ENCODE results near the gene MLX.

Gene MLX

DNA sequence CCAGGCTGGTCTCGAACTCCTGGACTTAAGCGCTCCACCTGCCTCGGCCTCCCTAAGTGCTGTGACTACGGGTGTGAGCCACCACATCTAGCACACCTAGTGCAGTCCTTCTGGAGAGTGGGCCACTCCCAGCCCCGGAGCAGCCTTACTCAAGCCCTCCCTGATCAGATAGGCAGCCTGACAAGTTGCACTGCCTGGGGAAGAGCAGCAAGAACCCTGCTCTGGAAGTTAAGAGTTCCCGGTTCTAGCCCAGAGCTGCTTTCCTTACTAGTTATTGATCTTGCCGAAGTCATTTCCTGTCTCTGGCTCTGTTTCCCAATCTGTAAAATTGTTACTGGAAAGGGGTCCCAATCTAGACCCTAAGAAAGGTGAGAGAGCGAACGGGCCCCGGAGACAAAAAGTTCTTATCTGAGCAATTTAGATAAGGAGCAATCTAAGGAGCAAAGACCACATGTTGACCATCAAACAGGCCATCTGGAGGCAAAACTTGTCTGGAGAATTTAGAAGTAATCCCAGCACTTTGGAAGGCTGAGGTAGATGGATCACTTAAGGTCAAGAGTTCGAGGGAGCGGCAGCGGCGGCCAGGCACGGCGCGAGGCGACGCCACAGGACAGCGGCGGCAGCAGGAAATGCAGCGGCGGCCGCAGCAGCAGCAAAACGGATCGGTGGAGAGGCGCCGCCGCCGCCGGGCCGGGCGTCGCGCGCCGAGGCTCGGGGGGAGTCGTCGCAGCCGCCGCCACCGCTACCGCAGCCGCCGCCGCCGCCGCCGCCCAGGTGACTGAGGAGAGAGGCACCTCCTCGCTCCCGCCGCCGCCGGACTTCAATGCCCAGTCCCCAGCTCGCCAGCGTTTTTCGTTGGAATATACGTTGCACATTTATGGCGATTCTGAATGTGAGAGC lies 35.2 kb upstream of the MLX start:
- H3K9ac ChIP-seq (ENCODE audit: low read length), result peak overlapping the region; percentile 58
- no peaks in the 10 kb centered on the region for H3K9me3 ChIP-seq (ENCODE audit: insufficient read depth, low read length)

DNA sequence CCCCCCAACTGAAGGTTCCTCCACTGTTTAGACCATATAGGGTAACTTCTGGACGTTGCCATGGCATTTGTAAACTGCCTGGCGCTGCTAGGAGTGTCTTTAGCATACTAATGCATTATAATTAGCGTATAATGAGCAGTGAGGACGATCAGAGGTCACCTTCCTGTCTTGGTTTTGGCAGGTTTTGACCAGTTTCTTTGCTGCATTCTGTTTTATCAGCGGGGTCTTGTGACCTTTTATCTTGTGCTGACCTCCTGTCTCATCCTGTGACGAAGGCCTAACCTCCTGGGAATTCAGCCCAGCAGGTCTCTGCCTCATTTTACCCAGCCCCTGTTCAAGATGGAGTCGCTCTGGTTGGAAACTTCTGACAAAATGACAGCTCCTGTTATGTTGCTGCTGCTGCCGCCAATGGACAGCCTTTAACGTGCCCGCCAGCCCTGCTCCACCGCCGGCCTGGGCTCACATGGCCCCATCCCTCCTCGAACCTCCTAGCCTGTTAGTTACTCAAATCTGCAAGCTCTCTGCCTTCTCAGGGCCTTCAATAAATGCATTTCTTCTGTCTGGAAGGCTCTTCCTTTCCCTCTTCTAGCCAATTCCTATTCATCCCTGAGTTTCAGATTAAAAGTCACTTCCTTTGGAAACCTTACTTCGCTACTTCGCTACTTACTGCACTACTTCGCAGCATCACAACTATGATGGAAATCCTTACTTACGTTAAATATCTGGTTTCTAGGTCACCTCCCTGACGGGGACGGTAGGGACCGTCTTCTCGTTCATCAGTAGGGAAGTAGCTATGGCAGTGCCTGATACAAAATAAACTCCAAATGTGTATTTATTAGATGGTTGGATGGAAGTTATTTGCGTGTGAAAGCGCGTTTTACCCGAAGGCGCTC lies 31.5 kb upstream of the MLX start:
- H3K27me3 ChIP-seq (ENCODE audit: low read length), result no peaks in the 10 kb centered on the region
- H4K20me1 ChIP-seq (ENCODE audit: low read depth, low read length), result no peaks in the 10 kb centered on the region
- no peaks in the 10 kb centered on the region for H3K9me2 ChIP-seq (replicated peaks; ENCODE audit: insufficient read depth, low read length)
- TF ChIP-seq, protein P1, sequence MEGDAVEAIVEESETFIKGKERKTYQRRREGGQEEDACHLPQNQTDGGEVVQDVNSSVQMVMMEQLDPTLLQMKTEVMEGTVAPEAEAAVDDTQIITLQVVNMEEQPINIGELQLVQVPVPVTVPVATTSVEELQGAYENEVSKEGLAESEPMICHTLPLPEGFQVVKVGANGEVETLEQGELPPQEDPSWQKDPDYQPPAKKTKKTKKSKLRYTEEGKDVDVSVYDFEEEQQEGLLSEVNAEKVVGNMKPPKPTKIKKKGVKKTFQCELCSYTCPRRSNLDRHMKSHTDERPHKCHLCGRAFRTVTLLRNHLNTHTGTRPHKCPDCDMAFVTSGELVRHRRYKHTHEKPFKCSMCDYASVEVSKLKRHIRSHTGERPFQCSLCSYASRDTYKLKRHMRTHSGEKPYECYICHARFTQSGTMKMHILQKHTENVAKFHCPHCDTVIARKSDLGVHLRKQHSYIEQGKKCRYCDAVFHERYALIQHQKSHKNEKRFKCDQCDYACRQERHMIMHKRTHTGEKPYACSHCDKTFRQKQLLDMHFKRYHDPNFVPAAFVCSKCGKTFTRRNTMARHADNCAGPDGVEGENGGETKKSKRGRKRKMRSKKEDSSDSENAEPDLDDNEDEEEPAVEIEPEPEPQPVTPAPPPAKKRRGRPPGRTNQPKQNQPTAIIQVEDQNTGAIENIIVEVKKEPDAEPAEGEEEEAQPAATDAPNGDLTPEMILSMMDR (IDR thresholded peaks at IDR 0.05; ENCODE audit: insufficient read depth, low read length, poor library complexity, severe bottlenecking), result no peak
- no peak for TF ChIP-seq EZH2phosphoT487 (conservative IDR thresholded peaks at IDR 0.05; ENCODE audit: low read length)
- no peaks in the 10 kb centered on the region for H3K36me3 ChIP-seq (ENCODE audit: low read length)
- H3F3A ChIP-seq (ENCODE audit: insufficient read depth), result peaks cover 32% of the 10 kb centered on the region
- H3K4me3 ChIP-seq (ENCODE audit: insufficient read depth, low read length, poor library complexity, severe bottlenecking), result peak overlapping the region; percentile 72
- peak overlapping the region; percentile 58 for H2AFZ ChIP-seq (ENCODE audit: low read depth, low read length, severe bottlenecking)
- H3K4me2 ChIP-seq (ENCODE audit: low read depth, low read length, poor library complexity, severe bottlenecking), result peak overlapping the region; percentile 98
- H3K79me2 ChIP-seq (ENCODE audit: insufficient read depth, low read length), result peaks cover 7% of the 10 kb centered on the region; the same call in 1 of the 2 replicates
- H3K9me3 ChIP-seq (ENCODE audit: insufficient read depth, low read length), result no peaks in the 10 kb centered on the region
- H3K9ac ChIP-seq (ENCODE audit: low read length), result peak overlapping the region; percentile 73
- H3K27ac ChIP-seq (ENCODE audit: low read depth, low read length), result peak overlapping the region; percentile 64

More for the DNA sequence above, 35.2 kb upstream of the MLX start:
- Histone ChIP-seq H2AFZ (ENCODE audit: low read depth, low read length, severe bottlenecking) (peak overlapping the region; percentile 92), H3K9me2 (replicated peaks; ENCODE audit: insufficient read depth, low read length) (no peaks in the 10 kb centered on the region), H3K4me3 (ENCODE audit: insufficient read depth, low read length, poor library complexity, severe bottlenecking) (peak overlapping the region; percentile 63), H3K4me2 (ENCODE audit: low read depth, low read length, poor library complexity, severe bottlenecking) (peak overlapping the region; percentile 86), H3K79me2 (ENCODE audit: insufficient read depth, low read length) (no peaks in the 10 kb centered on the region), H3K36me3 (ENCODE audit: low read length) (no peaks in the 10 kb centered on the region), H3F3A (ENCODE audit: insufficient read depth) (peaks cover 37% of the 10 kb centered on the region), H3K27ac (ENCODE audit: low read depth, low read length) (peak overlapping the region; percentile 82), H3K27me3 (ENCODE audit: low read length) (no peaks in the 10 kb centered on the region), H4K20me1 (ENCODE audit: low read depth, low read length) (no peaks in the 10 kb centered on the region)
- TF ChIP-seq EZH2phosphoT487 (conservative IDR thresholded peaks at IDR 0.05; ENCODE audit: low read length), result no peak
- TF ChIP-seq, protein P1 (IDR thresholded peaks at IDR 0.05; ENCODE audit: insufficient read depth, low read length, poor library complexity, severe bottlenecking), result no peak

DNA sequence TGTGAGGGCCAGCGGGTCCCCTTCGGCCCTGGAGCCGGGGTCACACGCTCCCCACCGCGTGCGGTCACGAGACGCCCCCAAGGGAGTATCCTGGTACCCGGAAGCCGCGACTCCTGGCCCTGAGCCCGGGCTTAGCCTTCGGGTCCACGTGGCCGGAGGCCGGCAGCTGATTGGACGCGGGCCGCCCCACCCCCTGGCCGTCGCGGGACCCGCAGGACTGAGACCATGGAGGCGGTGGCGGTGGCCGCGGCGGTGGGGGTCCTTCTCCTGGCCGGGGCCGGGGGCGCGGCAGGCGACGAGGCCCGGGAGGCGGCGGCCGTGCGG lies 30.9 kb upstream of the MLX start, which contains the start of gene NAGLU:
Gene NAGLU, plus strand, starts transcription at position 194 of the 324 bp plus-strand sequence. Its CDS starts 32 bp downstream, at position 226.
- H3K9ac ChIP-seq (ENCODE audit: low read length), result peak within 1 kb of the TSS; percentile 73
- H3K27me3 ChIP-seq (ENCODE audit: low read length), result no peaks in the 10 kb centered on the region
- no peak for TF ChIP-seq EZH2phosphoT487 (conservative IDR thresholded peaks at IDR 0.05; ENCODE audit: low read length)
- TF ChIP-seq, protein P1 (IDR thresholded peaks at IDR 0.05; ENCODE audit: insufficient read depth, low read length, poor library complexity, severe bottlenecking), result no peak
- no peaks in the 10 kb centered on the region for H4K20me1 ChIP-seq (ENCODE audit: low read depth, low read length)
- peaks cover 26% of the 10 kb centered on the region for H3F3A ChIP-seq (ENCODE audit: insufficient read depth)
- peak within 1 kb of the TSS; percentile 64 for H3K27ac ChIP-seq (ENCODE audit: low read depth, low read length)
- H3K9me3 ChIP-seq (ENCODE audit: insufficient read depth, low read length), result no peaks in the 10 kb centered on the region
- peaks cover 7% of the 10 kb centered on the region; the same call in 1 of the 2 replicates for H3K79me2 ChIP-seq (ENCODE audit: insufficient read depth, low read length)
- no peaks in the 10 kb centered on the region for H3K36me3 ChIP-seq (ENCODE audit: low read length)
- peak within 1 kb of the TSS; percentile 58 for H2AFZ ChIP-seq (ENCODE audit: low read depth, low read length, severe bottlenecking)
- H3K9me2 ChIP-seq (replicated peaks; ENCODE audit: insufficient read depth, low read length), result no peaks in the 10 kb centered on the region
- peak within 1 kb of the TSS; percentile 72 for H3K4me3 ChIP-seq (ENCODE audit: insufficient read depth, low read length, poor library complexity, severe bottlenecking)
- H3K4me2 ChIP-seq (ENCODE audit: low read depth, low read length, poor library complexity, severe bottlenecking), result peak within 1 kb of the TSS; percentile 98

All from SU-DHL-6 (cell line).